Measurements from ENCODE around the gene ARL5C.
"Not testable (repeated sequence)": the region's sequence is repeated elsewhere in the genome, so short reads cannot be mapped to it uniquely, and the experiment has no call there.

The ARL5C gene

GRCh38 chr17:39138431-39139160, 27.4 kb downstream of the ARL5C start:
- no peak for DNase-seq

DNA sequence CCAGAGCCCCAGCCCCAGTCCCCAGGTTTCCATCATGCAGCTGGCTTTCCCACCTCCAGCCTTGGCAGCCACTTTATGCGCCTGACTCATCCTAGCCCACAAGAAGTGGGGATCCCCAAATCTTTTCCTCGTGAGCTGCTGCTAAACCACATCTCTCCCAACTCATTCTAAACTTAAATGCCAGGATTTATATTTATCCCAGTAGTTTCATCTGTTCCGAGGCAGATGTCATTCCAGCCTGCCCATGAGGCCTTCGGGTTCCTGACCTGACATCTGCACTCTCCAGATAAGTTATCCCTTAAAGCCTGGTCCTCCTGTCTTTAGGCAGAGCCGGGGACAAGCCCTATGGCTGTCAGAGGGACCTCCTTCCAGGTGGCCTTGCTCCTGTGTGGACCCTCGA, 31.1 kb downstream of the ARL5C start:
- DNase-seq, result no peak

DNA sequence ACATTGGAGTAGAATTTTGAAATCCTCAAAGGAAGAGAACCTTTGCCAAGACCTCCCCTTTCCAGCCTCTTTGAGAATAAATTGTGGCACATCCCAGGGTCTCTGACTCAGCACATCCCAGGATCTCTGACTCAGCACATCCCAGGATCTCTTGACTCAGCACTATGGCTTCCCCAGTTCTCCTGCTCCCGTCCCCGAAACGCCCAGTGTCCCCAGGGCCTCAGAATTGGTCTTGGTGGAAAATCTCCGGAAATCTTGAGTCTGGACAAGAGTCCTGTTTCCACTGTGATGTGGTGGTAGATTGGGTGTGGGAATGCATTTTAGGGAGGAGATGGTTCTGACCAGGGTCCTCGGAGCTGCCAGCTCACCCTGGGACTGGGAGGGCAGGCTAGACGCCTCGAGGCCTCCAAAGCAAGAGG, 33.8 kb downstream of the ARL5C start:
- no peak for DNase-seq

DNA sequence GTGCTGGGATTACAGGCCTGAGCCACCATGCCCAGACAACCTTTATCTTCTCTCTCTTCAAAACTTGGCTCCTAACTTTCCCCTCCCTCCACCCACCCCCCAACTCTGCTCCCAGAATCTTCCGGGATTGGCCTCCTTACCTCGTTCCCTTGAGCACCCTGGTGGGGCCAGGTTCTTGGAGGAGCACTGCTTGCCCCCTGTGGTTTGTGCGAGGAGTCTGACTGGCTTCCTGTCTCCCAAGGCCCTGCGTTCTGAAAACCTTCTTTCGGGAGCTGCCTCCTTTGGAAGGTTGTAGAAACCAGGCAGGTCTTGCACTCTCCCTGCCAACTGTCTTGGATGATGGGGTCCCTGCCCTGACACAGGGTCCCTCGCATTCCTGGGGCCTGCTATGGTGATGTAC, 34.3 kb downstream of the ARL5C start:
- DNase-seq, result no peak

- DNase-seq, result no peak
These were observed 35.8 kb downstream of the ARL5C start for GRCh38 chr17:39130205-39130604.

DNA sequence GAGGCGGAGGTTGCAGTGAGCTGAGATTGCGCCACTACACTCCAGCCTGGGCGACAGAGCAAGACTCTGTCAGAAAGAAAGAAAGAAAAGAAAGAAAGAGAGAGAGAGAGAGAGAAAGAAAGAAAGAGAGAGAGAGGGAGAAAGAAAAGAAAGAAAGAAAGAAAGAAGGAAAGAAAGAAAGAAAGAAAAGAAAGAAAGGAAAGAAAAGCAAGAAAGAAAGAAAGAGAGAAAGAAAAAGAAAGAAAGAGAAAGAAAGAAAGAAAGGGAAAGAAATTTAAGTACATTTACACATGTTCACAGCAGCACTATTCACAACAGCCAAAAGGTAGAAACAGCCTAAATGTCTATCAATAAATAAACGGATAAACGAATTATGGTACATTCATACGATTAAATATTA, 36.4 kb downstream of the ARL5C start:
- not testable (repeated sequence) for DNase-seq

DNA sequence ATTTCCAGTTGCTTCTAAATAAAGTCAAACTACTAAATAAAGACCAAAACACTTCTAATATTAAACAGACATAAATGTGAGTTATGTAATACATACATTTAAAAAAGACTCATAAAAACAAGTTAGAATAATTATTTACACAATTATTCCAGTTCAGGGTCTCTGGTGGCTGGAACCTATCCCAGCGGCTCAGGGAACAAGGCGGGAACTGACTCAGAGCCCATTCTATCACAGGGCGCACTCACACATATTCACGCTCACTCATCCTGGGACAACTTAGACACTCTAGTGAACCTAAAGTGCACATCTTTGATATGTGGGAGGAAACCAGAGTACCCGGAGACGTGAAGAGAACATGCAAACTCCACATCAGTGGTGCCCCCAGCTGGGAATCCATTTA, 39.5 kb downstream of the ARL5C start:
- DNase-seq, result no peak

DNA sequence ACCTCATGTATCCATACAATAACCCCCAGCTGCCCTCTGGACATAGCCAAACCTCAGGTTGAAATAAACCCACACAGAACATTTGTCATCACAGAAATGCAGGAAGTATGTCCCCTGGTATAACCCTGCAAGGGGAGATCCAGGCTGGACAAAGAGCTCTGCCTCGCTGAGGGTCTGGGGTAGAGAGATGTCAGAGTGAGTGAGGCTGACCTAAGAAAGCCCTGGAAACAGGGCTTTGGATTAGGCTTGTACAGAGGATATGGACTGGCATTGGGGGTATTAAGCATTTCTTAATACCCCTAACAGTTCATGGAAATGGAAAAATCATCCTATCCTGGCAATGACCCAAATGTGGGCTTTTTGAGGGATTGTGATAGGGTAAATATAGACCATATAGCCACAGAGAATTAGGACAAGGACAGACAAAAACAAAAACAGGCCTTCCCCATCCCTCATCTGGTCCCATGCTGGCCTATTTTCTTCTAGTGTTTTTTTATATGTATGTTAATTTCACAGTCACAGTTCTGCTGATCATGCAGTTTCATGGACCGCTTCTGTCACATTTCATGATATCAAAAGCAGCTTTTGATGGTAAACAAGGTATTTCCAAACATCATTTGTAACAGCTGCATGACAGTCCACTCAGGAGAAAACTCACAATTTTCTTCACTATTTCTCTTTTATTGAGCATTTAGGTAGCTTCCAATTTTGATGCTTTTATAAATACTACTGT, 40.7 kb downstream of the ARL5C start:
- no peak for DNase-seq

- no peak for DNase-seq
These were observed 42.3 kb downstream of the ARL5C start for GRCh38 chr17:39123627-39124026.

DNA sequence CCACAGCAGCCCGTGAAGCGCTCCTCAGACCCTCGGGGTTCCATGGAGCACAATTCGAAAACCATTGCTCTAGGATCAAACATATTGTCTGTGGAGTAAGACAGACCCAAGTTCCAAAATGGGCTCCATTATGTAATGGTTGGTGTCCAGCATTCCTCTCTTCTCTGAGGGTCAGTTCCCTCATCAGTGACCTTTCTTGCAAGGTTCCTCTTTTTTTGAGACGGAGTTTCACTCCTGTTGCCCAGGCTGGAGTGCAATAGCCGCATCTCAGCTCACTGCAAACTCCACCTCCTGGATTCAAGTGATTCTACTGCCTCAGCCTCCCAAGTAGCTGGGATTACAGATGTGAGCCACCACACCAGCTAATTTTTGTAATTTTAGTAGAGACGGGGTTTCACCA, 43.0 kb downstream of the ARL5C start:
- no peak for DNase-seq

- DNase-seq, result not testable (repeated sequence)
These were observed 44.0 kb downstream of the ARL5C start for GRCh38 chr17:39121919-39122318.

GRCh38 chr17:39118674-39119419, 47.1 kb downstream of the ARL5C start:
- DNase-seq, result no peak

- DNase-seq, result no peak
These were observed 49.7 kb downstream of the ARL5C start for GRCh38 chr17:39116224-39116623.

GRCh38 chr17:39115135-39115534, 50.8 kb downstream of the ARL5C start:
- no peak for DNase-seq

DNA sequence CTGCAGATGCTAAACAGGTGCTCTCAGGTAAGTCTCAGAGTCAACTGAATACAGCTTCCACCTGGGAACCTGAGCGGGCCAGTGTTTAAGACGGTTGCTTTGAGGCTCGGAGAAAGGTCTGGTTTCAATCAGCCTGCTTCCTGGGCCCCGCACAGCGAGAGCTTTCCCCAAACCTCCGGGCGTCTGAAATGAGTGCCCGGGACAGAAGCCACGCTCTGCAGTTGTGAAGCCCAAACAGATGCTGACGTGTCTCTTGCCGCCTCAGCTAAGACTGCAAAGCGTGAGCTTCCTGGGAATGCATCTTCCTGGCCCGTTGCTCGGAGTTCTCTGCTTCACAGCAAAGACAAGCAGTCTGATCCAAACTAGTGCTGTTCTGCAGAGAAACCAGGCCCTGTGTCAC, 51.2 kb downstream of the ARL5C start:
- no peak for DNase-seq

DNA sequence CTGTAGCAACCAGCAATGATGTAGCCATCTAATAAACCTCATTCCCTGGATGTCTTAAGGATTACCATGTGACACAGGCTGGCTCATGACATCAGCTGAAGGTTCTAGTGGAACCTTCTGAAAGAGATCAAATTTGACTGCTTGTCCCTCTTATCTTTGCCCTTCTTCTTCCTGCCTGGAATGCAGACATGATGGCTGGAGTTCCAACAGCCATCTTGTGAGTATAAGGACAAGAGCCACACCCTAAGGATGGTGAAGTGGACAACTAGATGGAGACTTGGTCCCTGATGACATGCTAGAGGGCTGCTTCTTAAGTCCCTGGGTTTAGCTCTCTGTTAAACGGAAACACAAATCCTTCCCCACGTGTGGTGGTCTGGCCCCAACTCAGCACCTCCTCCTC, 52.1 kb downstream of the ARL5C start:
- DNase-seq, result no peak

GRCh38 chr17:39110435-39111136, 55.4 kb downstream of the ARL5C start:
- DNase-seq, result no peak

DNA sequence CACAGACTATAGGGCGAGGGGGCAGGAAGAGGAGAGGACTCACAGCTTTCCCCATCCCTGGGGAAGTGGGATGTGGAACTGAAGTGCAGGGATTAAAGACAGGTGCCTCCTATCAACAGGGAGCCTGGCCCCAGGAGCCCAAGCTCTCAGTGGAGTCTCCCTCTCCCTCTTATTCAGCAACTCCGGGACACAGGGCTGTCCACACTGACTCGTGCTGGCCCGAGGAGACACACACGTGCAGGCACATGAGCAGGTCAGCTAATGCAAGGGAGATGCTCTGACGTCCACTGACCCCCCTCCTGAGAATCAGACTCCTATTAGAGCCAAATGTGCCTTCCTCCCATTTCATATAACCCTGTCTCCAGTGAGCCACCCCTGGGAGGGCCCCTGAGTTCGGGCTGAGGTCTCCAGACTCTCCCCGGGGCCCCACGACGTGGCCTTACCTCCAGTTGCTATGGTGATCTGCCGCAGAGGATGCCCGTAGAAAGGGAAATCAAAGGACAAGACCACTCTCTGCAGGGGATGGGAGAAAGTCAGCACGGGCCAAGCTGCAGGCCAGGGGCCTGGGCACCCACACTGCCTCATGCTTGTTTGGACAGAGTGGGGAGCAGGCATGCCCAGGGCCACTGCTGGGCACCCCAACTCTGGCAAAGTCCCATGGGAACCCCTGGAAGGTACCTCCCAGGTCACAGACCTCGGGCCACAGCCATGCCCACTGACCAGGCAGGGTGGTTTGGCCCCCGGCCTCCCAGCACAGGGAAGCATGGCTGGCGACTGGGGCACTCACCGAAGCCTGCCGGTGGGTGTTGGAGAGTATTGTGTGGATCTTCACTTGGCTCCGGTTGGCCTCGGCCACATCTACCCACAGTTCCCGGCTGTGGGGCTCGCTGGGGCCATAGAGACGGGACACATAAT, 57.2 kb downstream of the ARL5C start:
- DNase-seq, result no peak

GRCh38 chr17:39107973-39108372, 58.0 kb downstream of the ARL5C start:
- no peak for DNase-seq

DNA sequence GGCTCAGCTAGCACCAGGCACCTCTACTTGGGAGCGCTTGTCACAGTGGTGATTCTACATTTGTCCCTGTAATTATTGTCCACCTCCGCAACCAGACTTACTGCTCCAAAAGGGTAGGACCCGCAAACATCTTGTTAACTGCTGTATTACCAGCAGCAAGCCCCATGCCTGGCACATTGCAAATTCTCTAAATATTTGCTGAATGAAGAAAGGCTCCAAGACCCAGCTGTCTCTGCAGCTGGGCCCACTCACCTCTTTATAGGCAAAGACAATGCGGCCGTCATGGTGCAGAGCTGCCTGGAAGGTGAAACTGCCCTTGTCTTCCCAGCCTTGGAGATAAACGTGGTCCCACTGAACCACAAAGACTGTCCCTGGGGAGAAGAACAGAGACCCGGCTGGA, 58.8 kb downstream of the ARL5C start:
- DNase-seq, result no peak

All from activated CD8-positive, alpha-beta memory T cell treated with anti-CD3 and anti-CD28 coated beads for 24 hours (primary cell).